Loucy (cell line): ENCODE results near the gene GRID1.

Source experiments
- EZH2phosphoT487 ChIP-seq: fragments of 200-600 bp; IDR thresholded peaks from 2 replicates; pipeline ENCODE4 v1.6.1; 2018; ENCODE audit warnings: antibody characterized with exemption, mild to moderate bottlenecking, moderate library complexity, borderline replicate concordance
- TF ChIP-seq, protein P1 (sequence below): fragments of 200-600 bp; sonication (generic); conservative IDR thresholded peaks from 2 replicates; pipeline ENCODE4 v1.5.1; 2014; ENCODE audit warnings: mild to moderate bottlenecking, antibody characterized with exemption, low read length

DNA sequence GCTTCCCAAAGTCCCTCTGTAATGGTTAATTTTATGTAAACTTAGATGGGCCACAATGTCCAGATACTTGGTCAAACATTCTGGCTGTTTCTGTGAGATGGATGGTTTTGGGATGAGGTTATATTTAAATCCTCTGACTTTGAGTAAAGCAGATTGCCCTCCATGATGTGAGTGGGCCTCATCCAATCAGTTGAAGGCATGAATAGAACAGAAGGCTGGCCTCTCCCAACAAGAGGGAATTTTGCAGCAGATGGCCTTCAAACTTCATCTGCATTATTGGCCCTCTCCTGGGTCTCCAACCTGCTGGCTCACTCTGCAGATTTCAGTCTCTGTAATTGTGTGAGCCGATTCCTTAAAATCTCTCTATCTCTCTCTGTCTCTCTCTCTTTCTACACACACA lies 362.3 kb downstream of the GRID1 start:
- TF ChIP-seq, protein P1, sequence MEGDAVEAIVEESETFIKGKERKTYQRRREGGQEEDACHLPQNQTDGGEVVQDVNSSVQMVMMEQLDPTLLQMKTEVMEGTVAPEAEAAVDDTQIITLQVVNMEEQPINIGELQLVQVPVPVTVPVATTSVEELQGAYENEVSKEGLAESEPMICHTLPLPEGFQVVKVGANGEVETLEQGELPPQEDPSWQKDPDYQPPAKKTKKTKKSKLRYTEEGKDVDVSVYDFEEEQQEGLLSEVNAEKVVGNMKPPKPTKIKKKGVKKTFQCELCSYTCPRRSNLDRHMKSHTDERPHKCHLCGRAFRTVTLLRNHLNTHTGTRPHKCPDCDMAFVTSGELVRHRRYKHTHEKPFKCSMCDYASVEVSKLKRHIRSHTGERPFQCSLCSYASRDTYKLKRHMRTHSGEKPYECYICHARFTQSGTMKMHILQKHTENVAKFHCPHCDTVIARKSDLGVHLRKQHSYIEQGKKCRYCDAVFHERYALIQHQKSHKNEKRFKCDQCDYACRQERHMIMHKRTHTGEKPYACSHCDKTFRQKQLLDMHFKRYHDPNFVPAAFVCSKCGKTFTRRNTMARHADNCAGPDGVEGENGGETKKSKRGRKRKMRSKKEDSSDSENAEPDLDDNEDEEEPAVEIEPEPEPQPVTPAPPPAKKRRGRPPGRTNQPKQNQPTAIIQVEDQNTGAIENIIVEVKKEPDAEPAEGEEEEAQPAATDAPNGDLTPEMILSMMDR = no peak
- no peak for TF ChIP-seq EZH2phosphoT487
